ENCODE measurements around the gene FPGT. TPM values are rescaled to one million over a fixed set of nuclear protein-coding genes. Genes with fewer than 3 reads are reported as not detected.

The FPGT gene
- total and polyA plus RNA-seq, 2 of the 8 experiments (the other 6 are each of a cell fraction or from before 2014, with no cell fraction given) = 1.3 to 4.1 TPM

DNA sequence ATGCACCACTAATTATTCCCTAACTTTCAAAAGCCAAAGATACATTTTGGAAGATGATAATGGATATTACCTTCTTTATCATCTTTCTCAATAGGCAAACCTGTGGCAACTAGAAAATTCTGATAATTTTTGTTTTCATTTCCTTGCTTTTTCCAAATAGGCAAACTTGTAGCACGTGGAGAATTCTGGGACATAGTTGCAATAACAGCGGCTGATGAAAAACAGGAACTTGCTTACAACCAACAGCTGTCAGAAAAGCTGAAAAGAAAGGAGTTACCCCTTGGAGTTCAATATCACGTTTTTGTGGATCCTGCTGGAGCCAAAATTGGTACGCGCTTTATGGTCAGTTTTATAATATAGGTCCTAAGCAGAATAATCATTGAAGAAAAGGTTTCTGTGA is 1.5 kb downstream of the FPGT start:
- H2BK15ac ChIP-seq (ENCODE audit: low read length) = no peak overlapping the region
- ChIA-PET CTCF (ENCODE audit: partially characterized antibody) (interaction anchor here (0.6 kb wide), 1 partner anchor 96 kb away, joined by 3 read pairs; no protein-coding TSS in a partner anchor), POLR2A (ENCODE audit: partially characterized antibody) (no interaction called here)
- H3K4me2 ChIP-seq (ENCODE audit: insufficient read depth in 1 of 2, low read depth in 2 of 2, low read length in 2 of 2) = no peak overlapping the region
- H2AK5ac ChIP-seq (ENCODE audit: low read depth, low read length) = no peak overlapping the region
- no peak overlapping the region for H2BK20ac ChIP-seq (ENCODE audit: low read length)
- no peak for DNase-seq (ENCODE audit: low read depth in 1 of 2, low spot score in 2 of 2)
- H3K4ac ChIP-seq (replicated peaks; ENCODE audit: insufficient read length, low read depth, low read length) = no peak overlapping the region
- H3K9ac ChIP-seq (replicated peaks in 1 of 4; ENCODE audit: extremely low read depth in 1 of 4, low read depth in 3 of 4, low read length in 3 of 4) = no peak overlapping the region
- no peaks in the 10 kb centered on the region for H3K79me2 ChIP-seq (ENCODE audit: control insufficient read depth in 1 of 2, insufficient read depth in 2 of 2, low read length in 2 of 2)
- H3K4me3 ChIP-seq (ENCODE audit: extremely low read depth in 1 of 4, insufficient read depth in 2 of 4, low read depth in 3 of 4, low read length in 4 of 4) = no peak overlapping the region
- no peaks in the 10 kb centered on the region for H3K36me3 ChIP-seq (ENCODE audit: control insufficient read depth in 2 of 4, insufficient read depth in 4 of 4, low read length in 3 of 4)
- no peak overlapping the region for H2BK120ac ChIP-seq (replicated peaks; ENCODE audit: low read depth, low read length)
- H4K20me1 ChIP-seq (replicated peaks in 1 of 2; ENCODE audit: control insufficient read depth in 1 of 2, insufficient read depth in 2 of 2, low read length in 2 of 2) = no peaks in the 10 kb centered on the region
- WGBS, 2 experiments (ENCODE audit: extremely low coverage in 1 of 2, insufficient coverage in 1 of 2, insufficient read length in 1 of 2, insufficient replicate concordance in 2 of 2, low coverage in 1 of 2, low lambda C conversion rate in 2 of 2, missing lambda C conversion rate in 1 of 2) = 93% methylated on average over 5 of the region's 5 CpGs; no CpG with 5 or more reads in 1 of the 2 experiments
- H3K18ac ChIP-seq (ENCODE audit: extremely low read depth, low read length) = no peak overlapping the region
- no peak overlapping the region for H2AFZ ChIP-seq (ENCODE audit: low read length)
- H4K5ac ChIP-seq (ENCODE audit: insufficient read length, low read depth, low read length) = no peak overlapping the region
- no peak for FAIRE-seq
- H4K8ac ChIP-seq (ENCODE audit: extremely low read depth, insufficient read depth, low read length) = no peak overlapping the region
- H3K27ac ChIP-seq (ENCODE audit: low read depth, low read length) = no peak overlapping the region
- H3K9me3 ChIP-seq (ENCODE audit: insufficient read depth in 2 of 2, low read depth in 1 of 2, low read length in 1 of 2) = no peaks in the 10 kb centered on the region
- H3K79me1 ChIP-seq (ENCODE audit: low read depth, low read length) = no peaks in the 10 kb centered on the region
- H3K27me3 ChIP-seq (replicated peaks in 1 of 4; ENCODE audit: control insufficient read depth in 3 of 4, extremely low read depth in 1 of 4, insufficient read depth in 3 of 4, low read length in 3 of 4) = no peaks in the 10 kb centered on the region
- no peaks in the 10 kb centered on the region for H3K4me1 ChIP-seq (replicated peaks in 1 of 4; ENCODE audit: control insufficient read depth in 3 of 4, insufficient read depth in 4 of 4, low read length in 3 of 4)
- H3K23me2 ChIP-seq (ENCODE audit: low read depth, low read length) = peaks cover 3% of the 10 kb centered on the region; the same call in 1 of the 2 replicates
- no peak overlapping the region for H2BK5ac ChIP-seq (ENCODE audit: low read depth, low read length)
- H2BK12ac ChIP-seq (ENCODE audit: low read depth, low read length) = no peak overlapping the region
- H3K56ac ChIP-seq (replicated peaks; ENCODE audit: insufficient read length, low read depth, low read length) = no peak overlapping the region
- H3K23ac ChIP-seq (ENCODE audit: insufficient read length) = no peak overlapping the region
- H3K14ac ChIP-seq (ENCODE audit: insufficient read length) = no peak overlapping the region
- no peak overlapping the region for H4K91ac ChIP-seq (replicated peaks; ENCODE audit: insufficient read length, low read length)
- TF ChIP-seq BACH1 (IDR thresholded peaks at IDR 0.05; ENCODE audit: low read length) = no peak
- no peak for TF ChIP-seq ZNF274 (IDR thresholded peaks at IDR 0.05; ENCODE audit: borderline replicate concordance, extremely low read depth, low read length)
- TF ChIP-seq, protein P1, sequence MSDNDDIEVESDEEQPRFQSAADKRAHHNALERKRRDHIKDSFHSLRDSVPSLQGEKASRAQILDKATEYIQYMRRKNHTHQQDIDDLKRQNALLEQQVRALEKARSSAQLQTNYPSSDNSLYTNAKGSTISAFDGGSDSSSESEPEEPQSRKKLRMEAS (IDR thresholded peaks at IDR 0.05) = no peak
- no peak for TF ChIP-seq SP2 (IDR thresholded peaks at IDR 0.05; ENCODE audit: low read length)
- TF ChIP-seq PHF8 (conservative IDR thresholded peaks at IDR 0.05; ENCODE audit: low read depth, low read length) = no peak
- no peak for TF ChIP-seq SAP30 (IDR thresholded peaks at IDR 0.05; ENCODE audit: insufficient read depth, insufficient replicate concordance, low read length)
- TF ChIP-seq HDAC2 (IDR thresholded peaks at IDR 0.05; ENCODE audit: borderline replicate concordance in 1 of 2, low read depth in 2 of 2, low read length in 2 of 2) = no peak
- TF ChIP-seq TCF12 (IDR thresholded peaks at IDR 0.05; ENCODE audit: low read depth, low read length) = no peak
- TF ChIP-seq RNF2 (IDR thresholded peaks at IDR 0.05; ENCODE audit: borderline replicate concordance, low read depth, low read length, missing control alignments, poor library complexity, severe bottlenecking) = no peak
- TF ChIP-seq KDM5A (IDR thresholded peaks at IDR 0.05; ENCODE audit: low read length) = no peak
- TF ChIP-seq CBX8 (IDR thresholded peaks at IDR 0.05; ENCODE audit: borderline replicate concordance, low read depth, low read length) = no peak
- no peak for TF ChIP-seq GABPA (IDR thresholded peaks at IDR 0.05; ENCODE audit: borderline replicate concordance, insufficient read depth, low read length)
- TF ChIP-seq BRCA1 (IDR thresholded peaks at IDR 0.05; ENCODE audit: low read depth, low read length) = no peak
- no peak for TF ChIP-seq HDAC6 (IDR thresholded peaks at IDR 0.05; ENCODE audit: low read depth, low read length)

Data from H1 (cell line).